Panc1 (cell line): ENCODE data around the gene TEX26. TPM values are rescaled to one million over a fixed set of nuclear protein-coding genes. Genes with fewer than 3 reads are reported as not detected.
"Not testable (repeated sequence)": the region's sequence is repeated elsewhere in the genome, so short reads cannot be mapped to it uniquely, and the experiment has no call there.

Experiments
- ATAC-seq: fragments of 200-7000 bp; cut with Tn5 transposase; 2 replicates; pipeline ENCODE4 v1.9.1; 2020; ENCODE audit warnings: mild to moderate bottlenecking, moderate library complexity
- BruUV-seq: library from RNA; stranded (reverse); fragments of 400-500 nt; replicated peaks from 2 replicates; lab custom pipeline; 2021; lab: Mats Ljungman, UMichigan
- CTCF ChIA-PET: fragments of 300-600 bp; sonication (Branson Sonifier 250); formaldehyde crosslinking; loops from one replicate; lab custom pipeline; 2022; ENCODE audit warnings: antibody characterized with exemption; lab: Charles Lee
- POLR2A ChIA-PET: fragments of 300-600 bp; sonication (Branson Sonifier 250); formaldehyde crosslinking; loops from one replicate; lab custom pipeline; 2022; ENCODE audit warnings: antibody characterized with exemption; lab: Charles Lee
- DNase-seq: peaks from one replicate; pipeline ENCODE4 v3.0.0-alpha.2; 2010; ENCODE audit warnings: low read depth, low spot score
- H3K27ac ChIP-seq: 2 replicates; pipeline ENCODE4 v1.5.1; 2011; ENCODE audit warnings: mild to moderate bottlenecking, low read length, inconsistent platforms
- H3K27me3 ChIP-seq: fragments of 200-500 bp; sonication (Bioruptor generic); 2 replicates; pipeline ENCODE4 v1.6.0; 2014; ENCODE audit warnings: low read length, inconsistent platforms; ENCODE audit not compliant: control insufficient read depth, insufficient read depth
- H3K36me3 ChIP-seq: fragments of 200-500 bp; sonication (Bioruptor generic); 2 replicates; pipeline ENCODE4 v1.5.1; 2014; ENCODE audit warnings: inconsistent platforms, mild to moderate bottlenecking, low read length, moderate library complexity; ENCODE audit not compliant: control insufficient read depth, insufficient read depth
- H3K4me1 ChIP-seq: 2 replicates; pipeline ENCODE4 v1.5.1; 2011; ENCODE audit warnings: inconsistent platforms, mild to moderate bottlenecking, low read length, moderate library complexity; ENCODE audit not compliant: control insufficient read depth, insufficient read depth
- H3K4me3 ChIP-seq, 2 experiments: 2 replicates each; pipeline ENCODE4 v1.5.1; 2011 to 2012; ENCODE audit warnings: low read depth in 2 of 2, low read length in 2 of 2, mild to moderate bottlenecking in 2 of 2, inconsistent platforms in 1 of 2, moderate library complexity in 1 of 2
- H3K9me3 ChIP-seq: fragments of 200-500 bp; sonication (Bioruptor generic); 2 replicates; pipeline ENCODE4 v1.5.1; 2014; ENCODE audit warnings: low read depth, mild to moderate bottlenecking, inconsistent platforms, low read length, moderate library complexity; ENCODE audit not compliant: control insufficient read depth, insufficient read depth
- CTCF ChIP-seq: fragments of 450-650 bp; IDR thresholded peaks from 2 replicates; pipeline ENCODE4 v1.5.1; 2017; ENCODE audit warnings: mild to moderate bottlenecking
- POLR2AphosphoS5 ChIP-seq: IDR thresholded peaks from 2 replicates; pipeline ENCODE4 v1.6.1; 2012; ENCODE audit warnings: mild to moderate bottlenecking, low read depth, low read length, moderate library complexity
- REST ChIP-seq, 2 experiments: IDR thresholded peaks; 2 replicates each; pipeline ENCODE4 v1.6.1; 2011 to 2012; ENCODE audit warnings: low read depth in 2 of 2, control low read depth in 1 of 2, low read length in 1 of 2, mild to moderate bottlenecking in 1 of 2, moderate library complexity in 1 of 2; ENCODE audit not compliant: insufficient read depth in 1 of 2
- SIN3A ChIP-seq: IDR thresholded peaks from 2 replicates; pipeline ENCODE4 v1.6.1; 2012; ENCODE audit warnings: low read depth, mild to moderate bottlenecking, low read length, moderate library complexity, borderline replicate concordance; ENCODE audit not compliant: insufficient read depth
- TCF7L2 ChIP-seq: IDR thresholded peaks from 2 replicates; pipeline ENCODE4 v1.6.1; 2011; ENCODE audit warnings: mild to moderate bottlenecking, low read depth, low read length, inconsistent platforms
- in situ Hi-C: cut with HindIII; loops from 2 replicates; pipeline ENCODE4 v1.10.0; 2016; ENCODE audit warnings: low sequenced_read_pairs, low pct_unique_long_range_greater_than_20kb
- intact Hi-C: fragments of 100-400 bp; cut with micrococcal nuclease; formaldehyde crosslinking; loops from one replicate; pipeline ENCODE4 v1.10.0; 2022; ENCODE audit not compliant: unreplicated experiment
- total RNA-seq: library from RNA; stranded (reverse); gene quantifications from one replicate; pipeline ENCODE4 v1.2.1, GENCODE V29; 2021; ENCODE audit not compliant: unreplicated experiment

TEX26 gene
- total RNA-seq, 1 experiment from 2014 or later, result not detected

- Histone ChIP-seq H3K4me1 (no peaks in the 10 kb centered on the region), H3K27me3 (no peaks in the 10 kb centered on the region), H3K36me3 (no peaks in the 10 kb centered on the region), H3K4me3 (no peak overlapping the region), H3K9me3 (no peaks in the 10 kb centered on the region), H3K27ac (no peak overlapping the region)
- ChIA-PET CTCF (no interaction called here), POLR2A (no interaction called here)
- TF ChIP-seq CTCF (no peak), REST (IDR thresholded peaks at IDR 0.05; ENCODE audit: insufficient read depth in 1 of 2, low read depth in 2 of 2, low read length in 1 of 2) (no peak), POLR2AphosphoS5 (no peak), TCF7L2 (no peak), SIN3A (no peak)
- in situ Hi-C loops (no loop called here), intact Hi-C loops (no loop called here)
- no TSS peak for BruUV-seq
- no peak for DNase-seq
- no peak for ATAC-seq
Measured at GRCh38 chr13:30925429-30925828, 7.0 kb upstream of the TEX26 start.

- Histone ChIP-seq H3K4me1 (no peaks in the 10 kb centered on the region), H3K27me3 (no peaks in the 10 kb centered on the region), H3K36me3 (no peaks in the 10 kb centered on the region), H3K9me3 (no peaks in the 10 kb centered on the region), H3K4me3 (no peak overlapping the region), H3K27ac (no peak overlapping the region)
- in situ Hi-C loops (no loop called here), intact Hi-C loops (no loop called here)
- TF ChIP-seq CTCF, result no peak
- no peak for TF ChIP-seq SIN3A
- TF ChIP-seq TCF7L2, result no peak
- TF ChIP-seq POLR2AphosphoS5, result no peak
- TF ChIP-seq REST (IDR thresholded peaks at IDR 0.05; ENCODE audit: insufficient read depth in 1 of 2, low read depth in 2 of 2, low read length in 1 of 2), result no peak
- POLR2A ChIA-PET, result interaction anchor here (0.6 kb wide), 1 partner anchor 39 kb away, joined by 7 read pairs; no protein-coding TSS in a partner anchor
- BruUV-seq, result no TSS peak
- DNase-seq, result no peak
- CTCF ChIA-PET, result interaction anchor here (0.6 kb wide), 1 partner anchor 348 kb away, joined by 5 read pairs; no protein-coding TSS in a partner anchor
- no peak for ATAC-seq
Measured at GRCh38 chr13:30926781-30927180, 5.7 kb upstream of the TEX26 start.

GRCh38 chr13:30927188-30927587, 5.3 kb upstream of the TEX26 start:
- intact Hi-C loops, CTCF ChIA-PET, in situ Hi-C loops, H3K4me1 ChIP-seq, H3K36me3 ChIP-seq, ATAC-seq, H3K27me3 ChIP-seq, BruUV-seq, H3K27ac ChIP-seq, DNase-seq, POLR2A ChIA-PET, H3K9me3 ChIP-seq, H3K4me3 ChIP-seq: not testable (repeated sequence)
